Caco-2 (cell line): ENCODE results near the gene SLC28A3. TPM values are rescaled to one million over a fixed set of nuclear protein-coding genes. Genes with fewer than 3 reads are reported as not detected.

Experiments used
- BruUV-seq: library from RNA; stranded (reverse); fragments of 400-500 nt; replicated peaks from 2 replicates; lab custom pipeline; 2021; lab: Mats Ljungman, UMichigan
- CTCF ChIA-PET: fragments of 300-600 bp; sonication (Branson Sonifier 250); formaldehyde crosslinking; loops from one replicate; lab custom pipeline; 2022; ENCODE audit warnings: antibody characterized with exemption; lab: Charles Lee
- POLR2A ChIA-PET: fragments of 300-600 bp; sonication (Branson Sonifier 250); formaldehyde crosslinking; loops from one replicate; lab custom pipeline; 2022; ENCODE audit warnings: antibody characterized with exemption; lab: Charles Lee
- DNase-seq, 2 experiments: peaks; one replicate each; pipeline versions ENCODE4 v3.0.0 to v3.0.0-alpha.2; 2020 to 2022
- H3K27me3 ChIP-seq: replicated peaks from 2 replicates; pipeline ENCODE4 v1.6.0; 2011; ENCODE audit warnings: low read length; ENCODE audit not compliant: control insufficient read depth, insufficient read depth
- H3K36me3 ChIP-seq: 2 replicates; pipeline ENCODE4 v1.5.1; 2011; ENCODE audit warnings: low read length; ENCODE audit not compliant: control insufficient read depth, insufficient read depth
- H3K4me1 ChIP-seq: fragments of 250-450 bp; sonication (Bioruptor Pico); 2 replicates; pipeline ENCODE4 v1.5.1; 2020; ENCODE audit warnings: mild to moderate bottlenecking
- H3K4me3 ChIP-seq: 2 replicates; pipeline ENCODE4 v1.5.1; 2011; ENCODE audit warnings: low read depth, mild to moderate bottlenecking, control low read depth, low read length
- H3K9me3 ChIP-seq: fragments of 250-450 bp; sonication (Bioruptor Pico); 2 replicates; pipeline ENCODE4 v1.5.1; 2020; ENCODE audit warnings: mild to moderate bottlenecking, moderate library complexity
- H3K27ac Mint-ChIP-seq: one replicate; pipeline ENCODE4 v1.8.0; 2022; ENCODE audit warnings: mixed read lengths; ENCODE audit not compliant: unreplicated experiment
- H3K27me3 Mint-ChIP-seq: one replicate; pipeline ENCODE4 v1.8.0; 2022; ENCODE audit warnings: mixed read lengths; ENCODE audit not compliant: insufficient read depth, unreplicated experiment
- H3K36me3 Mint-ChIP-seq: one replicate; pipeline ENCODE4 v1.8.0; 2022; ENCODE audit warnings: mild to moderate bottlenecking, mixed read lengths; ENCODE audit not compliant: insufficient read depth, unreplicated experiment
- H3K4me1 Mint-ChIP-seq: one replicate; pipeline ENCODE4 v1.8.0; 2022; ENCODE audit warnings: low read depth, mixed read lengths; ENCODE audit not compliant: unreplicated experiment
- H3K4me3 Mint-ChIP-seq: one replicate; pipeline ENCODE4 v1.8.0; 2022; ENCODE audit warnings: mild to moderate bottlenecking, moderate library complexity, mixed read lengths; ENCODE audit not compliant: unreplicated experiment
- H3K9me3 Mint-ChIP-seq: one replicate; pipeline ENCODE4 v1.8.0; 2022; ENCODE audit warnings: mixed read lengths; ENCODE audit not compliant: unreplicated experiment
- intact Hi-C: fragments of 100-400 bp; cut with micrococcal nuclease; formaldehyde crosslinking; loops from one replicate; pipeline ENCODE4 v1.10.0; 2022; ENCODE audit not compliant: unreplicated experiment
- total RNA-seq: library from RNA; stranded (reverse); gene quantifications from 2 replicates; pipeline ENCODE4 v1.2.3, GENCODE V29; 2022
- TF ChIP-seq, protein P1 (sequence below), 2 experiments: fragments of 200-600 bp in 1 of 2; IDR thresholded peaks; 1 replicate in 1 of 2; 2 replicates in 1 of 2; pipeline versions ENCODE4 v1.5.1 to v1.8.0; 2011 to 2022; ENCODE audit warnings: antibody characterized with exemption in 1 of 2, control low read depth in 1 of 2, inconsistent platforms in 1 of 2, low read depth in 1 of 2, low read length in 1 of 2, mild to moderate bottlenecking in 1 of 2, moderate library complexity in 1 of 2; ENCODE audit not compliant: insufficient read depth in 1 of 2, severe bottlenecking in 1 of 2, unreplicated experiment in 1 of 2

The SLC28A3 gene
- total RNA-seq, 1 experiment from 2014 or later = 2.6 TPM

DNA sequence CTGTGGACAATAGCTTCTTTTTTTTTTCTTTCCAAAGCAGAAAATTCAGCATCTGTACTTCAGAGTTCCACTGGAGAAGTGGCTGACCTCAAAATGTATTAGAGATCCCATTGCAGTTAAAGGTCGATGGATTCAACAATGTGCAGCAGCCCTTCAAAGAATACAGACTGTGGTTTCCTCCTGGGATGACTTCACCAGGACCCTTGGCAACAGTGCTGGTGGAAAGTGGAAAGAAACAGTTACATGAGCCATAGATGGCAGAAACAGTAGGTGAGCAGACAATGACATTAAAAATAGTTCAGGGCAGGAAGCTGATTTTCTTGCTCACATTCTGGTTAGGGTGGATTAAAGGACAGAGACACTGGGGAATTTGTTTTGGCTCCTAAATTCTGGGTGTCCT is 62.4 kb downstream of the SLC28A3 start:
- ChIA-PET POLR2A (no interaction called here), CTCF (no interaction called here)
- Mint-ChIP-seq H3K4me1 (no peaks in the 10 kb centered on the region), H3K9me3 (no peaks in the 10 kb centered on the region), H3K27ac (no peak overlapping the region), H3K4me3 (no peak overlapping the region), H3K27me3 (no peaks in the 10 kb centered on the region), H3K36me3 (no peaks in the 10 kb centered on the region)
- intact Hi-C loops = no loop called here
- Histone ChIP-seq H3K4me3 (no peak overlapping the region), H3K27me3 (no peaks in the 10 kb centered on the region), H3K9me3 (no peaks in the 10 kb centered on the region), H3K4me1 (no peaks in the 10 kb centered on the region), H3K36me3 (no peaks in the 10 kb centered on the region)
- TF ChIP-seq, protein P1, sequence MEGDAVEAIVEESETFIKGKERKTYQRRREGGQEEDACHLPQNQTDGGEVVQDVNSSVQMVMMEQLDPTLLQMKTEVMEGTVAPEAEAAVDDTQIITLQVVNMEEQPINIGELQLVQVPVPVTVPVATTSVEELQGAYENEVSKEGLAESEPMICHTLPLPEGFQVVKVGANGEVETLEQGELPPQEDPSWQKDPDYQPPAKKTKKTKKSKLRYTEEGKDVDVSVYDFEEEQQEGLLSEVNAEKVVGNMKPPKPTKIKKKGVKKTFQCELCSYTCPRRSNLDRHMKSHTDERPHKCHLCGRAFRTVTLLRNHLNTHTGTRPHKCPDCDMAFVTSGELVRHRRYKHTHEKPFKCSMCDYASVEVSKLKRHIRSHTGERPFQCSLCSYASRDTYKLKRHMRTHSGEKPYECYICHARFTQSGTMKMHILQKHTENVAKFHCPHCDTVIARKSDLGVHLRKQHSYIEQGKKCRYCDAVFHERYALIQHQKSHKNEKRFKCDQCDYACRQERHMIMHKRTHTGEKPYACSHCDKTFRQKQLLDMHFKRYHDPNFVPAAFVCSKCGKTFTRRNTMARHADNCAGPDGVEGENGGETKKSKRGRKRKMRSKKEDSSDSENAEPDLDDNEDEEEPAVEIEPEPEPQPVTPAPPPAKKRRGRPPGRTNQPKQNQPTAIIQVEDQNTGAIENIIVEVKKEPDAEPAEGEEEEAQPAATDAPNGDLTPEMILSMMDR (IDR thresholded peaks at IDR 0.05; ENCODE audit: insufficient read depth in 1 of 2, low read depth in 1 of 2, low read length in 1 of 2, severe bottlenecking in 1 of 2, unreplicated experiment in 1 of 2) = no peak
- no peak for DNase-seq
- BruUV-seq = no TSS peak

DNA sequence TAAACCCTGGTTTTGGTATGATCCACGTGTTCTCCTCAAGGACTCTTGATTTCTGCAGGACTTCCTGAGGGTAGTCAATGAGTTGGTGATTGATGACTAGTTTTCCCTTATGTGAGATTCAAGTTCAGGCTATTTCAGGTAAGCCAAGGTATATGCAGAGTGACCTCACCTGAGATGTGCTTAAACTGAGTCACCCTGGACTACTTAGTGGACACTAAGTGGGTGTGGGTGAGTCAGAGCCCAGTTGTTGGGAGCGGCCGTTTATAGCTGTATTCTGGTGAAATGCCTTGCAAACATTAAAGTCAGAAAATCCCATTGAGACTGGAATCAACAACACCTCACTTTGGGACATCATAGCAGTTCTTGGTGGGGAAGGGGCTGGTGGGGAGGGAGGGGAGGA is 62.9 kb downstream of the SLC28A3 start:
- no peaks in the 10 kb centered on the region for H3K9me3 ChIP-seq
- H3K27ac Mint-ChIP-seq = no peak overlapping the region
- TF ChIP-seq, protein P1 (IDR thresholded peaks at IDR 0.05; ENCODE audit: insufficient read depth in 1 of 2, low read depth in 1 of 2, low read length in 1 of 2, severe bottlenecking in 1 of 2, unreplicated experiment in 1 of 2) = no peak
- no peaks in the 10 kb centered on the region for H3K4me1 ChIP-seq
- H3K4me3 Mint-ChIP-seq = no peak overlapping the region
- H3K9me3 Mint-ChIP-seq = no peaks in the 10 kb centered on the region
- no peaks in the 10 kb centered on the region for H3K27me3 Mint-ChIP-seq
- no TSS peak for BruUV-seq
- no peak for DNase-seq
- H3K27me3 ChIP-seq = no peaks in the 10 kb centered on the region
- no peaks in the 10 kb centered on the region for H3K36me3 Mint-ChIP-seq
- H3K4me1 Mint-ChIP-seq = no peaks in the 10 kb centered on the region
- no peaks in the 10 kb centered on the region for H3K36me3 ChIP-seq
- POLR2A ChIA-PET = no interaction called here
- CTCF ChIA-PET = no interaction called here
- H3K4me3 ChIP-seq = no peak overlapping the region
- intact Hi-C loops = no loop called here

DNA sequence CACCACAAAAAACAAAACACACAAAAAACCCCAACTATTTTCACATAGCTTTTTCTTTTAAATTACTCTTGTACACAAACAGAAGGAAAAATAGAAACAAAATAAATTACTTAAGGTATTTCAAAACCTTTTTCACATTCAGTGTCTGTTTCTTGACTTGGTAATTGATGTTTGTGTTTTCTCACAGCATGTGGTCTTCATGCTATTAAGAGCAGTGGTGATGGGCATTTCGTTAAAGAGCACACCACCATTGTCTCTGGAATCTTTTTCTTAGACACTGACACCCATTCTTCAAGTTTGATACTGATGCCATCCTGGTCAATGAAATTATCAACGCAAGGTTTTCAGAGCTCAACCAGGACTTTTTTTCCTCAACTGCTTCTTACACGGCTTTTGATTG is 63.8 kb downstream of the SLC28A3 start:
- TF ChIP-seq, protein P1 (IDR thresholded peaks at IDR 0.05; ENCODE audit: insufficient read depth in 1 of 2, low read depth in 1 of 2, low read length in 1 of 2, severe bottlenecking in 1 of 2, unreplicated experiment in 1 of 2) = no peak
- Histone ChIP-seq H3K4me3 (no peak overlapping the region), H3K27me3 (no peaks in the 10 kb centered on the region), H3K4me1 (no peaks in the 10 kb centered on the region), H3K36me3 (no peaks in the 10 kb centered on the region), H3K9me3 (no peaks in the 10 kb centered on the region)
- Mint-ChIP-seq H3K27me3 (no peaks in the 10 kb centered on the region), H3K9me3 (no peaks in the 10 kb centered on the region), H3K4me3 (no peak overlapping the region), H3K36me3 (no peaks in the 10 kb centered on the region), H3K4me1 (no peaks in the 10 kb centered on the region), H3K27ac (no peak overlapping the region)
- BruUV-seq = no TSS peak
- CTCF ChIA-PET = no interaction called here
- intact Hi-C loops = no loop called here
- DNase-seq = no peak
- POLR2A ChIA-PET = no interaction called here
